ENCODE measurements around the gene SRMS. TPM values are rescaled to one million over a fixed set of nuclear protein-coding genes. Genes with fewer than 3 reads are reported as not detected.
"Not testable (repeated sequence)": the region's sequence is repeated elsewhere in the genome, so short reads cannot be mapped to it uniquely, and the experiment has no call there.

The SRMS gene
- total RNA-seq, 8 experiments from 2014 or later = 0.11 to 0.27 TPM; not detected in 6

DNA sequence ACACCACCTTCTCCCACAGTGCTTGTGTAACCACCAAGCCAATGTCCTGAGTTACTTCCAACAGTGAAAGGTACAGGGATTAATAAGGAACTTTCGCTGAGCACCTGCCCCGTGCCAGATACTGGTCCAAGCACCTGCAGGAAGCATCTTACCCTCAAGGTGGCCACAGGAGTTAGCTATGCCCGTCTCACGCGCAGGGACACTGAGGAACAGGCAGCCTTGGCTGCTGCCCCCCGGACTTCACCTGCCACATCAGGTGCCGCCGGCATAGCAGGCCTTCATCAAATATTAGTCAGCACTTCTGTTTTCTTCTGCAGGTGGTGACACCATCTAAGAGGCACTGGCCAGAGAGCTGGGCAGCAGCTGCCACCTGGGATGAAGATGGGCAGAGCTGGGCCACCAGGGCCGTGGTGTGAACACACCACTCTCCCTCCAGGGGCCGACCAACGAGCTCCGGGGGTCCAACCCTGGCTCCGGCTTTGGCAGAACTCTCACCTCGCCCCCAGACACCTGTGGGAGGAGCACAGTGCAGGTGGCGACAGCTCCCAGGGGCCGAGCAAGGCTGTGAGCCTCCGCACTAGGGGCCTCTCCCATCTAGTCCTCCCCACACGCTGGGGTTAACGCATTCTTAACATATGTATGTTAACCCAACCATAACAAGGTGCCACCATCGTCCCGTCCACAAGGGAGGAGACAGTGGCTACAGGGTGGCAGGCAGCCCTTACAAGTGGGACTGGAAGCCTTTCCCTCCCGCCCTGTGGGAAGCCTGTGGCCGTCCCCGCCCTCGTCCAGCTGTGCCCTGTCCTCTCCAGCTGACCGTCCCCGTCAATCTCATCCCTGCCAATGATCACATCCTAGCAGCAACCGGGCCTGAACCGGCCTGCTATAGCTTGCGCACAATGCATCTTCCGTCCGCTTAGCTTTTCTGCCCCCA lies 29.9 kb downstream of the SRMS start:
- in situ Hi-C loops (cut with MboI; ENCODE audit: low pct_unique_long_range_greater_than_20kb in 2 of 9, low sequenced_read_pairs in 9 of 9, unreplicated experiment in 9 of 9) = no loop called here

GRCh38 chr20:63514520-63514919 lies 33.0 kb downstream of the SRMS start:
- in situ Hi-C loops (cut with MboI; ENCODE audit: low pct_unique_long_range_greater_than_20kb in 2 of 9, low sequenced_read_pairs in 9 of 9, unreplicated experiment in 9 of 9); H3K4me3 ChIP-seq; H3K27ac ChIP-seq; ATAC-seq (replicated peaks in 6 of 8): not testable (repeated sequence)
- peaks cover 9 to 19% of the 10 kb centered on the region in 2 donors for H3K4me1 ChIP-seq (replicated peaks in 1 of 2)
- 14 to 85% (median 62%) methylated on average over 1 to 5 of the region's 10 CpGs; no CpG with 5 or more reads in 4 of the 10 experiments for WGBS, 10 experiments

More for the DNA sequence above, 29.9 kb downstream of the SRMS start:
- 73 to 100% methylated on average over 1 to 2 of the region's 32 CpGs; no CpG with 5 or more reads in 8 of the 10 experiments for WGBS, 10 experiments
- H3K27ac ChIP-seq = no peak overlapping the region
- no peak overlapping the region for H3K4me3 ChIP-seq
- no peak for ATAC-seq (replicated peaks in 6 of 8)
- peaks cover 15 to 26% of the 10 kb centered on the region in 2 donors for H3K4me1 ChIP-seq (replicated peaks in 1 of 2)

DNA sequence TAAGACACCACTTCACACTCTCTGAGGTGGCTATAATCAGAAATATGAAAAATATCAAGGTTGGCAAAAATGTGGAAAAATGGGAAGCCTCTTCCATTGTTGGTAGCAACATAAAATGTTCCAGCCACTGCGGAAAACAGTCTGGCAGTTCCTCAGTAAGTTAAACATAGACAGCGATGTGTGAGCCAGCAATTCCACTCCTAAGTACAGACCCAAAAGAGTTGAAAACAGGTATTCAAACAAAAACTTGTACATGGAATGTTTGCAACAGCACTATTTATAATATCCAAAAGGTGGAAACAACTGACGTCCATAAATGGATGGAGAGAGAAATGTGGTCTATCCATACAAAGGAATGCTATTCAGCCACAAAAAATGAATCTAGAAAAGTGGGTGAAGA lies 34.3 kb downstream of the SRMS start:
- Histone ChIP-seq H3K4me3 (no peak overlapping the region), H3K27ac (no peak overlapping the region), H3K4me1 (replicated peaks in 1 of 2) (peaks cover 2 to 6% of the 10 kb centered on the region in 2 donors)
- 29 to 100% (median 90%) methylated on average over 1 to 3 of the region's 3 CpGs for WGBS, 10 experiments
- no peak for ATAC-seq (replicated peaks in 6 of 8)
- in situ Hi-C loops (cut with MboI; ENCODE audit: low pct_unique_long_range_greater_than_20kb in 2 of 9, low sequenced_read_pairs in 9 of 9, unreplicated experiment in 9 of 9) = no loop called here

DNA sequence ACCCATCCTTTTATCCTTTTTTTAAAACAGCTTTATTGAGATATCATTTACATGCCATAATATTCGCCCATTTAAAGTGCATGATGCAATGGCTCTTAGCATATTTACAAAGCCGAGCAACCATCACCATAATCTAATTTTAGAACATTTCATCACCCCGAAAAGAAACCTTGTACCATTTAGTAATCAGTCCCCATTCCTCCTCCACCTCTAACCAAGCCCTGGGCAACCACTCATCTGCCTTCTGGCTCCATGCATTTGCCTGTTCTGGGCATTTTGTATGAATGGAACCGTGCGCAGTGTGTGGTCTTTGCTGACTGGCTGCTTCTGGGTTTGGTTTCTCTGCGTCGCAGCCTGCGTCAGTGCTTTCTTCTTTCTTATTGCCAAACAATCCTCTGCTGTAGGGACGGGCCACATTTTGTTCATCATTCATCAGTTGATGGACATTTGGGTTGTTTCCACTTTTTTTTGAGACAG lies 38.4 kb downstream of the SRMS start:
- Histone ChIP-seq H3K4me1 (replicated peaks in 1 of 2) (peaks cover 0 to 2% of the 10 kb centered on the region in 2 donors), H3K27ac (no peak overlapping the region), H3K4me3 (no peak overlapping the region)
- WGBS, 10 experiments = 0 to 95% (median 73%) methylated on average over 1 to 9 of the region's 9 CpGs
- in situ Hi-C loops (cut with MboI; ENCODE audit: low pct_unique_long_range_greater_than_20kb in 2 of 9, low sequenced_read_pairs in 9 of 9, unreplicated experiment in 9 of 9) = no loop called here
- peak in 4 of 8 experiments; percentile 36 to 97 (median 94) for ATAC-seq (replicated peaks in 6 of 8)

- in situ Hi-C loops (cut with MboI; ENCODE audit: low pct_unique_long_range_greater_than_20kb in 2 of 9, low sequenced_read_pairs in 9 of 9, unreplicated experiment in 9 of 9) = no loop called here
- ATAC-seq (replicated peaks in 6 of 8) = no peak
- 60 to 98% (median 74%) methylated on average over 1 to 18 of the region's 33 CpGs; no CpG with 5 or more reads in 2 of the 10 experiments for WGBS, 10 experiments
- Histone ChIP-seq H3K4me3 (no peak overlapping the region), H3K27ac (no peak overlapping the region), H3K4me1 (replicated peaks in 1 of 2) (peaks cover 5 to 10% of the 10 kb centered on the region in 2 donors)
Measured at GRCh38 chr20:63508072-63508768, 39.3 kb downstream of the SRMS start.

DNA sequence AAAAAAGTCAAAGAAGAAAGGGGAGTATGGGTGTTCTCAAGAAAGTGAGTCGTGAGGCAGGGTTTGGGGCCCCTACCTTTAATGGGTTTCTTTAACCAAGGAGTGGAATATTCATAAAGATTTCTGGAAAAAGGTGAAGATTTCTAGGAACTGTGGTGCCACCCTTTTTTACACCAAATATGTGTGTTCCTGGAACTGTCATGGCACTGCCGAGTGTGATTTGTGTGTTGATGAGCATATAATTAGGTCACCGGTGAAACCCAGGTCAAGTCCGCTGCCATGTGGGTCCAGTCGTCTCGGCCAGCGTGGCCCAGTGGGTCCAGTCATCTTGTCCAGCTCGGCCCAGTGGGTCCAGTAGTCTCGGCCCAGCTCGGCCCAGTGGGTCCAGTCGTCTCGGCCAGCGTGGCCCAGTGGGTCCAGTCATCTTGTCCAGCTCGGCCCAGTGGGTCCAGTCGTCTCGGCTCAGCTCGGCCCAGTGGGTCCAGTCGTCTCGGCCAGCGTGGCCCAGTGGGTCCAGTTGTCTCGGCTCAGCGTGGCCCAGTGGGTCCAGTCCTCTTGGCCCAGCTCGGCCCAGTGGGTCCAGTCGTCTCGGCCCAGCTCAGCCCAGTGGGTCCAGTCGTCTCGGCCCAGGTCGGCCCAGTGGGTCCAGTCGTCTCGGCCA lies 40.3 kb downstream of the SRMS start:
- Histone ChIP-seq H3K4me1 (replicated peaks in 1 of 2) (peaks cover 15 to 20% of the 10 kb centered on the region in 2 donors), H3K27ac (no peak overlapping the region), H3K4me3 (no peak overlapping the region)
- no peak for ATAC-seq (replicated peaks in 6 of 8)
- in situ Hi-C loops (cut with MboI; ENCODE audit: low pct_unique_long_range_greater_than_20kb in 2 of 9, low sequenced_read_pairs in 9 of 9, unreplicated experiment in 9 of 9) = no loop called here
- 33 to 100% (median 82%) methylated on average over 1 to 20 of the region's 30 CpGs for WGBS, 10 experiments

- in situ Hi-C loops (cut with MboI; ENCODE audit: low pct_unique_long_range_greater_than_20kb in 2 of 9, low sequenced_read_pairs in 9 of 9, unreplicated experiment in 9 of 9) = no loop called here
Measured at GRCh38 chr20:63505723-63506122, 41.8 kb downstream of the SRMS start.

DNA sequence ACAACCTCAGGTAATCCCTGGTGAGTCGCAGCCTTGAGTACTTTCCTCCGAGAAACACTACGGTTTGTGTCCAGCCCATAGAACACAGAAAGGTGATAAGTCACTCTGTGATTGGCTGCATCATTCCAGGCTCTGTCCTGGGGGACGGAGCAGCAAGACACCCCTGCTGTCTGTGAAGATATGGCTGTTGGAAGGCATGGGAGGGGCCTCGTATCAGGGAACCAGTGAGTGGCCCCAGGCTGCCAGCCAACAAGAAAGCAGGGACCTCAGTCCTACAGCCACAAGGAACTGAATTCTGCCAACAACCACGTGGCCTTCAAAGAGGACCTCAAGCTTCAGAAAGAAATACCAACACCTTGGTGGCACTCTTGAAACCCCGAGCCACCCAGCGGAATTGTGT lies 42.3 kb downstream of the SRMS start:
- H3K4me1 ChIP-seq (replicated peaks in 1 of 2) = peaks cover 29 to 33% of the 10 kb centered on the region in 2 donors
- 0 to 87% (median 60%) methylated on average over 1 to 4 of the region's 8 CpGs; no CpG with 5 or more reads in 2 of the 10 experiments for WGBS, 10 experiments
- in situ Hi-C loops (cut with MboI; ENCODE audit: low pct_unique_long_range_greater_than_20kb in 2 of 9, low sequenced_read_pairs in 9 of 9, unreplicated experiment in 9 of 9) = no loop called here
- no peak overlapping the region for H3K4me3 ChIP-seq
- ATAC-seq (replicated peaks in 6 of 8) = no peak
- H3K27ac ChIP-seq = no peak overlapping the region

More at GRCh38 chr20:63505723-63506122, 41.8 kb downstream of the SRMS start:
- peaks cover 29 to 33% of the 10 kb centered on the region in 2 donors for H3K4me1 ChIP-seq (replicated peaks in 1 of 2)
- no peak overlapping the region for H3K27ac ChIP-seq
- ATAC-seq (replicated peaks in 6 of 8) = no peak
- H3K4me3 ChIP-seq = no peak overlapping the region
- 33 to 82% (median 69%) methylated on average over 1 to 7 of the region's 12 CpGs; no CpG with 5 or more reads in 1 of the 10 experiments for WGBS, 10 experiments

GRCh38 chr20:63504642-63505041 lies 42.9 kb downstream of the SRMS start:
- no peak for ATAC-seq (replicated peaks in 6 of 8)

GRCh38 chr20:63503524-63503923 lies 44.0 kb downstream of the SRMS start:
- 9 to 83% (median 40%) methylated on average over 1 to 4 of the region's 7 CpGs; no CpG with 5 or more reads in 5 of the 10 experiments for WGBS, 10 experiments
- ATAC-seq (replicated peaks in 6 of 8) = no peak
- Histone ChIP-seq H3K4me1 (replicated peaks in 1 of 2) (peaks cover 38 to 41% of the 10 kb centered on the region in 2 donors), H3K4me3 (no peak overlapping the region), H3K27ac (peak overlapping the region; percentile 86 to 89)
- in situ Hi-C loops (cut with MboI; ENCODE audit: low pct_unique_long_range_greater_than_20kb in 2 of 9, low sequenced_read_pairs in 9 of 9, unreplicated experiment in 9 of 9) = no loop called here

More at GRCh38 chr20:63504642-63505041, 42.9 kb downstream of the SRMS start:
- in situ Hi-C loops (cut with MboI; ENCODE audit: low pct_unique_long_range_greater_than_20kb in 2 of 9, low sequenced_read_pairs in 9 of 9, unreplicated experiment in 9 of 9) = no loop called here
- Histone ChIP-seq H3K4me1 (replicated peaks in 1 of 2) (peaks cover 34 to 37% of the 10 kb centered on the region in 2 donors), H3K27ac (no peak overlapping the region), H3K4me3 (no peak overlapping the region)
- 8 to 100% (median 77%) methylated on average over 2 to 8 of the region's 9 CpGs for WGBS, 10 experiments

DNA sequence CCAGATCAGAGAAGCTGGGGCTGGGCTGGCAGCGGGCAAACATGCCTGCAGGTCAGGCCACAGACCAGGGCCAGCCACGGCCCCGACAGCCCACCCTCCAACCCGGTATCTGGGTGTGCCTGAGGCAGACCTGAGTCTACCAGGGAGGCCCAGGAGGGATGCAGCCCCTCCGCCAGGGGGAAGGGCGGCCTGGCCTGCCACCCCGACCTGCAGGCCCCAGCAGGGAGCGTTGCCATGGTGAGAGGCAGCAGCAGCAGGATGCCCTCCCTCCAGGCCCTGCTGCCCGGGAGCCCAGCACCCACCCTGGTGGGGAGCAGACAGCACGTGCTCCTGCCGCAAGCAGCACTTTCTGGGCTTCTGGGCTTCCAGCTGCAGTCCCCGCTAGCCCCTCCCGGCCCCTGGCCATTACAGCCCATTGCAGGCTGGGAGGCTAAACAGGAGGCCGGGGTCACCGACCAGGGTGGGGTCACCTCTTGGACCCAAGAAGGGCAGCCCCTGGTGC lies 44.8 kb downstream of the SRMS start:
- peak overlapping the region; percentile 86 to 89 for H3K27ac ChIP-seq
- H3K4me1 ChIP-seq (replicated peaks in 1 of 2) = peaks cover 40 to 41% of the 10 kb centered on the region in 2 donors
- ATAC-seq (replicated peaks in 6 of 8) = peak in 5 of 8 experiments; percentile 43 to 59 (median 54)
- no peak overlapping the region for H3K4me3 ChIP-seq
- in situ Hi-C loops (cut with MboI; ENCODE audit: low pct_unique_long_range_greater_than_20kb in 2 of 9, low sequenced_read_pairs in 9 of 9, unreplicated experiment in 9 of 9) = no loop called here
- WGBS, 10 experiments = 80 to 100% methylated on average over 1 to 3 of the region's 15 CpGs; no CpG with 5 or more reads in 8 of the 10 experiments

Data from motor neuron (in vitro differentiated cells).